Nephron progenitor cell (in vitro differentiated cells): ENCODE measurements around the gene OPN1MW3.
"Not testable (repeated sequence)": the region's sequence is repeated elsewhere in the genome, so short reads cannot be mapped to it uniquely, and the experiment has no call there.

Experiments used
- DNase-seq: peaks from one replicate; pipeline ENCODE4 v3.0.0; 2021
- H3K27ac Mint-ChIP-seq: 2 replicates; pipeline ENCODE4 v1.8.0; 2021; ENCODE audit warnings: mild to moderate bottlenecking, moderate library complexity, mixed read lengths
- H3K27me3 Mint-ChIP-seq: 2 replicates; pipeline ENCODE4 v1.8.0; 2021; ENCODE audit warnings: mild to moderate bottlenecking, low read depth, mixed read lengths; ENCODE audit not compliant: poor library complexity
- H3K36me3 Mint-ChIP-seq: 2 replicates; pipeline ENCODE4 v1.8.0; 2021; ENCODE audit warnings: low read depth, mixed read lengths
- H3K4me1 Mint-ChIP-seq: 2 replicates; pipeline ENCODE4 v1.8.0; 2021; ENCODE audit warnings: mixed read lengths
- H3K4me3 Mint-ChIP-seq: 2 replicates; pipeline ENCODE4 v1.8.0; 2021; ENCODE audit warnings: mild to moderate bottlenecking, moderate library complexity, mixed read lengths
- H3K9me3 Mint-ChIP-seq: 2 replicates; pipeline ENCODE4 v1.8.0; 2021; ENCODE audit warnings: mild to moderate bottlenecking, moderate library complexity, mixed read lengths
- TF ChIP-seq, protein P1 (sequence below): fragments of 200-600 bp; sonication (generic); IDR thresholded peaks from 2 replicates; pipeline ENCODE4 v1.5.0; 2021; ENCODE audit warnings: antibody characterized with exemption

The OPN1MW3 gene

DNA sequence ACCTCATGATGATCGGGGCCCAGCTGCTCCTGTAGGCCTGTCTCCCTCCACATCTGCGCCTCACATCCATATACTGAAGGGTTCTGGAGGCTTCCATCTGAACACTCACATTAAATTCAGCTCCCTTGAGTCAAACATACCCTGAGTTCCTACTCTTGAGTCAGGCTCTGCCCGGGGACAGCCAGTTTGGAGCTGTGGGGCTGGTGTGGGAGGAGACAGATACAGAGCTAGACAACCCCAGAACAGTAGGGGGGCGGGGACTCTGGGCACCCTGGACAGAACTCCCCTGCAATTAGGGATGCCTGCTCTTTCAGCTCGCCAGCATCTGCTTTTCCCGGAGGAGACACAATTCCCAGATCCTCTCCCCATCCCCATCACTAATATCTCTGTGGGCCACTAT is 5.7 kb downstream of the OPN1MW3 start:
- H3K4me1 Mint-ChIP-seq, H3K9me3 Mint-ChIP-seq, H3K27ac Mint-ChIP-seq, H3K4me3 Mint-ChIP-seq, DNase-seq, H3K27me3 Mint-ChIP-seq, H3K36me3 Mint-ChIP-seq: not testable (repeated sequence)

DNA sequence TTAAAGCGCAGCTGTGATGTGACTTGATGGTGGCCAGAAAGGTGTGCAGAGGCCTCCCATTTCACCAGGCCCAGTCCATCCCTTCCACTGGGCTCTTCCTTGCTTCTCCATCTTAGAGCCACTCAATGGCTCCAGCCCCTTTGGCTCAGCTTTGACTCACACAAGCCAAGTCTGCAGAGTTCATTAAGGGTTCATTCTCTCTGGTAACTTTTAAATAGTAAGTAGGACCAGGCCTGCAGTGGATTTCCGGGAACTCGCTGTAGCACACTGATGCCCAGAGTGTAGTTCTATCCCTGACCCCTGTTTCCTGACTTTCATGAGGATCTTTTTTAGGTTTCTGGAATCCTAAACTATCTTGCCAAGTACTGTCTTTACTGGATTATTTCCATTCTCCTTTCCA is 11.9 kb downstream of the OPN1MW3 start:
- H3K9me3 Mint-ChIP-seq, H3K36me3 Mint-ChIP-seq, H3K27me3 Mint-ChIP-seq, H3K4me3 Mint-ChIP-seq, H3K4me1 Mint-ChIP-seq, DNase-seq, H3K27ac Mint-ChIP-seq: not testable (repeated sequence)

- not testable (repeated sequence) for H3K9me3 Mint-ChIP-seq, H3K27me3 Mint-ChIP-seq
Observed at GRCh38 chrX:154284489-154285338, 27.3 kb downstream of the OPN1MW3 start.

DNA sequence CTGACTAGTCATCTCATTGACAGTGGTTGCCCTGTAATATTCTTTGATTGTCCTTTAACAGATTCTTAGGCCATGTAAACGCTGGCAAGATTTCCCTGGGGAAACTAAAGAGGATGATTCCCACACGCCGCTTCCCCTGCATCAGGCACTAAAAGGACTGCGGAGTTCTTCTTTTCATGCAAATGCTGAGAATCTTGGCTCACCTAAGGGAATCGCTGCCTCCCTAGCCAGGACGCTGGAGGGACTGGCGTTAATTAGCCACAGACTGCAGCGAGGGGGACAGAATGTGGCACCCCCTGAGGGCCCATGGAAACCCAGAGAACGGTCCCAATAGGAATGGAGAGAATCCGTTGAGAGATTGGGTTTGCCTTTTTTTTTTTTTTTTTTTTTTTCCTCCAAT is 29.0 kb downstream of the OPN1MW3 start:
- not testable (repeated sequence) for H3K4me1 Mint-ChIP-seq, H3K36me3 Mint-ChIP-seq, H3K4me3 Mint-ChIP-seq, DNase-seq, H3K9me3 Mint-ChIP-seq, H3K27ac Mint-ChIP-seq, H3K27me3 Mint-ChIP-seq

More at GRCh38 chrX:154284489-154285338, 27.3 kb downstream of the OPN1MW3 start:
- not testable (repeated sequence) for H3K4me3 Mint-ChIP-seq, H3K36me3 Mint-ChIP-seq, DNase-seq, H3K27ac Mint-ChIP-seq, H3K4me1 Mint-ChIP-seq

- Mint-ChIP-seq H3K27me3 (peaks cover 3% of the 10 kb centered on the region), H3K4me3 (no peak within 1 kb of the TSS), H3K4me1 (no peaks in the 10 kb centered on the region)
Observed at GRCh38 chrX:154294791-154295574, 37.6 kb downstream of the OPN1MW3 start, which contains the start of gene TEX28. TSS of gene TEX28 (minus strand) at chrX:154295124. CDS start at chrX:154292117, 3,007 bp downstream.

DNA sequence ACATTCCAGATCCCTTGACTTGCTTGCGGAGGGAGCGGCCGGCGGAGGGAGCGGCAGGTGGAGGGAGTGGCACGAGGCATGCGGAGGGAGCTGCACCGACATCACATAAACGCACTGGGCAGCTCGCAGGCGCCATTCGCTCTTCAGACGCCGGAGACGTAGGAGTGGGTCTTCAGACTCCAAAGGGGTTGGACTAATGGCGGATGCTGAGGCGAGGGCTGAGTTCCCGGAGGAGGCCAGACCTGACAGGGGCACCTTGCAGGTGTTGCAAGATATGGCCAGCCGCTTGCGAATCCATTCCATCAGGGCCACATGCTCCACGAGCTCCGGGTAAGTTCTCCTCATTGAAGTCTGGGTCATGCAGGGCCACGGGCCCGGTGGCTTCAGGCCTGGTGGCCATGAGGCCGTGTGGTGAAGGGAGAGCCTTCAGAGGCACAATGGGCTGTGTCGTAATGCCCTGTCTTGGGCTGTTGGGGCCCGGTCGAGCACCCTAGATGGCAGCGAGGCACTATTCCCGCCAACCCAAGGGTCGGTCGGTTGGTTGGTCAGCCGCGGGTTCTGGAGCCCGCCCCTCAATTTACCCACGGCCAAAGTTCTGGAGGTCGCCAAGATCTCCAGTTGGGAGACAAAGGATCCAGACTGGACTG is 38.4 kb downstream of the OPN1MW3 start, which contains the start of gene TKTL1:
TSS of gene TKTL1 (plus strand) at position 132 of the 647 bp plus-strand sequence. CDS start at position 197, 65 bp downstream.
- TF ChIP-seq, protein P1, sequence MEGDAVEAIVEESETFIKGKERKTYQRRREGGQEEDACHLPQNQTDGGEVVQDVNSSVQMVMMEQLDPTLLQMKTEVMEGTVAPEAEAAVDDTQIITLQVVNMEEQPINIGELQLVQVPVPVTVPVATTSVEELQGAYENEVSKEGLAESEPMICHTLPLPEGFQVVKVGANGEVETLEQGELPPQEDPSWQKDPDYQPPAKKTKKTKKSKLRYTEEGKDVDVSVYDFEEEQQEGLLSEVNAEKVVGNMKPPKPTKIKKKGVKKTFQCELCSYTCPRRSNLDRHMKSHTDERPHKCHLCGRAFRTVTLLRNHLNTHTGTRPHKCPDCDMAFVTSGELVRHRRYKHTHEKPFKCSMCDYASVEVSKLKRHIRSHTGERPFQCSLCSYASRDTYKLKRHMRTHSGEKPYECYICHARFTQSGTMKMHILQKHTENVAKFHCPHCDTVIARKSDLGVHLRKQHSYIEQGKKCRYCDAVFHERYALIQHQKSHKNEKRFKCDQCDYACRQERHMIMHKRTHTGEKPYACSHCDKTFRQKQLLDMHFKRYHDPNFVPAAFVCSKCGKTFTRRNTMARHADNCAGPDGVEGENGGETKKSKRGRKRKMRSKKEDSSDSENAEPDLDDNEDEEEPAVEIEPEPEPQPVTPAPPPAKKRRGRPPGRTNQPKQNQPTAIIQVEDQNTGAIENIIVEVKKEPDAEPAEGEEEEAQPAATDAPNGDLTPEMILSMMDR = no peak
- peaks cover 3% of the 10 kb centered on the region for H3K27me3 Mint-ChIP-seq

More at GRCh38 chrX:154294791-154295574, 37.6 kb downstream of the OPN1MW3 start, which contains the start of gene TEX28:
- Mint-ChIP-seq H3K9me3 (peaks cover 45% of the 10 kb centered on the region), H3K27ac (no peak within 1 kb of the TSS), H3K36me3 (no peaks in the 10 kb centered on the region)
- TF ChIP-seq, protein P1 = no peak
- DNase-seq = no peak

DNA sequence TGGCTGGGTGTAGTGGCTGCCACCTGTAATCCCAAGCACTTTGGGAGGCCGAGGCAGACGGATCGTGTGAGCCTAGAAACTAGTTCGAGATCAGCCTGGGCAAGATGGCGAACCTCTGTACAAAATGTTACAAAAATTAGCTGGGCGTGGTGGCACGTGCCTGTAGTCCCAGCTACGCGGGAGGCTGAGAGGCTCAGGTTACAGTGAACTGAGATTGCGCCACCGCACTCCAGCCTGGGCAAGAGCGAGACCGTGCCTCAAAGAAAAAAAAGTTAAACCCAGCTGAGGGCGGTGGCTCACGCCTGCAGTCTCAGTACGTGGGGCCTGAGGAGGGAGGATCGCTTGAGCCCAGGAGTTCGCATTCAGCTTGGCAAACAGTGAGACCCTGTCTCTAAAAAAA is 39.3 kb downstream of the OPN1MW3 start:
- no peak for DNase-seq
- Mint-ChIP-seq H3K4me3 (no peak overlapping the region), H3K4me1 (no peaks in the 10 kb centered on the region), H3K27ac (no peak overlapping the region), H3K9me3 (peaks cover 57% of the 10 kb centered on the region), H3K27me3 (peaks cover 3% of the 10 kb centered on the region), H3K36me3 (no peaks in the 10 kb centered on the region)
- TF ChIP-seq, protein P1 = no peak

More for the DNA sequence above, 38.4 kb downstream of the OPN1MW3 start, which contains the start of gene TKTL1:
- Mint-ChIP-seq H3K9me3 (peaks cover 54% of the 10 kb centered on the region), H3K4me3 (no peak within 1 kb of the TSS), H3K27ac (no peak within 1 kb of the TSS), H3K36me3 (no peaks in the 10 kb centered on the region), H3K4me1 (no peaks in the 10 kb centered on the region)
- DNase-seq = no peak
